NCI-H187 (cell line): ENCODE measurements around the gene EXOSC3.
"Not testable (repeated sequence)": the region's sequence is repeated elsewhere in the genome, so short reads cannot be mapped to it uniquely, and the experiment has no call there.

Experiments
- DNase-seq, 2 experiments: peaks; one replicate each; lab custom pipeline; 2025; lab: John Stamatoyannopoulos, UW

The EXOSC3 gene

DNA sequence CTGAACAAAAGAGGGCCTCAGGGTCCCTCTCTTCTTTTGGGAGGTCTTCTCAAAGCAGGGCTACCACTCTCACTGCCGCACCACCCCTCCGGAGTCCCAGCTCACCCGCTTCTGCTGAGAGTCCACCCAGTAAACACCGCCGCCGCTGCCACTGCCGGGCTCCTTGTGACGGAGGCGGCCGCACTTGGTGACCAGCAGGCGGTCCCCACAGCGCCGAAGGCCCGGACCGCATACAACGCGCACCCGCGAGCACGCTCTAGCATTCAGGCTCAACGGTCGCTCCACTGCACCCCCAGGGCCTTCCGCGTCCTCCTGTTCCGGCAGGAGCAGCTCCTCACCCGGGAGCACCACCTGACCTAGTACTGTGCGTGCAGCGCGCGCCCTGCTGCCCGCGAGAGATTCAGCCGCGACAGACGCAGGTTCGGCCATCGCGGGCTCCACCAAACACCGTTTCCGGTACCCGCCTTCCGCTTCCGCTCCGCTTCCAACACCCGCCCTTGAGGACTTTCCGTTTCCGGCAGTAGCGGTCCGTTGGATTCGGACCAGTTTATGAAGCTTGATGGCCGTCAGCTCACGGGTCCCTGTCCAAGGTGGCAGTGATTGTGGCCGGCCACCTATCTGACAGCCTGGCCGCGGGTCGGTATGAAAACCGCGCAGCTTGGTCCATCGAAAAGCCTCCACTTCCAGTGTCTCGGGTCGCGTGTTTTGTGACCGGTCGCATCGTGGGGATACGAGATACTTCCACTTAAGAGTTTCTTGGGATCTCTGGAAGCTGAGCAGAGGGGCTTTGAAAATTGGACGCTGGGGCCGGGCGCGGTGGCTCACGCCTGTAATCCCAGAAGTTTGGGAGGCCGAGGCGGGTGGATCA lies at the start of gene EXOSC3:
Gene EXOSC3, minus strand, starts transcription at position 449 of the 868 bp plus-strand sequence. Its CDS starts 20 bp downstream, at position 429.
- peak; percentile 58 to 63 for DNase-seq

DNA sequence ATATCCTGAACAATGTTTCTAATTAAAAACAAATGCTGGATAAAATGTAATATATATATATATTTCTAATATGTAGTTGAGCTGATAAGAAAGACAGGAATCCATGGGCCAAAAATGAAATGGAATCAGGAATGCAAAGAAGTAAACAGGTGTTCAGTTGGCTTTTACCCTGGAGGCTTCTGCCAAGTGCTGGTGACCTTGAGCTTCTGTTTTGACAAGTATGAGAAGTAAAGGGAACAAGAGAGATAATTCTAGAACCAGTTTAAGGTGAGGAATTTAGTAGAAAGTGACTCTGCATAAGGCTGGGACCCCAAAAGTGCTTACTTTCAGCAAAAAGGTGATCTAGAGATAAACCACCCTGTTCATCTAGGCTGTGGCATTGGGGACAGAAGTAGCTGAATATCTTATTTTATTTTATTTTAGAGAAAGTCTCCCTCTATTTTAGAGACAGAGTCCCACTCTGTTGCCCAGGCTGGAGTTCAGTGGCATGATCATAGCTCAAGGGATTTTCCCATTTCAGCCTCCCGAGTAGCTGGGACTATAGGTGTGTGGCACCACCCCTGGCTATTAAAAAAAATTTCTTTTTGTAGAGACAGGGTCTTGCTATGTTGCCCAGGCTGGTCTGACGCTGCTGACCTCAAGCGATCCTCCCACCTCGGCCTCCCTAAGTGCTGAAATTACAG lies 42.8 kb upstream of the EXOSC3 start:
- DNase-seq, result no peak

DNA sequence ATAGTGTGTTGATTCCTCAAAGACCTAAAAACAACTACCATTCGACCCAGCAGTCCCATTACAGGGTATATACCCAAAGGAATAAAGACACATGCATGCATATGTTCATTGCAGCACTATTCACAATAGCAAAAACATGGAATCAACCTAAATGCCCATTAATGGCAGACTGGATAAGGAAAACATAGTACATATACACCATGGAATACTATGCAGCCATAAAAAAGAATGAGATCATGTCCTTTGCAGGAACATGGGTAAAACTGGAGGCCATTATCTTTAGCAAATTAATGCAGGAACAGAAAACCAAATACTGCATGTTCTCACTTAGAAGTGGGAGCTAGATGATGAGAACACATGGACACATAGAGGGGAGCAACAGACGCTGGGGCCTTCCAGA lies 40.3 kb upstream of the EXOSC3 start:
- not testable (repeated sequence) for DNase-seq

DNA sequence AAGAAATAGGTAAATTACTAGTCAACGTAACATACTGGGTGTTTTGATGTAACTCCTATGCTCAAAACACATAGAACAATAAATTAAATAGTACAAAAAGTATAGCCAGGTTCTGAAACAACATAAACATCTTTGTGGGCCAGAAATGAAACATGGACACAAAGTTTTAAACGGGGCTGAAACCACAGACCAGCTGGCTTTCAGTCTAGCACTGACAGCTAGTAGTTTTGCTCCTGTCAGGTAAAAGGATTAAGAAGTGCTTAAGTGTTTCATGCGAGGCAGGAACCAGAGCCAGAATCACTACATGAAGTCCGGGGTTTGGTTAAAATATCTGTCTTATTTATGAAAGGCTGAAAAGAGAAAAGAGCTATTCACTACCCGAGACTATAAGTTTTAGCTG lies 35.3 kb upstream of the EXOSC3 start:
- no peak for DNase-seq

DNA sequence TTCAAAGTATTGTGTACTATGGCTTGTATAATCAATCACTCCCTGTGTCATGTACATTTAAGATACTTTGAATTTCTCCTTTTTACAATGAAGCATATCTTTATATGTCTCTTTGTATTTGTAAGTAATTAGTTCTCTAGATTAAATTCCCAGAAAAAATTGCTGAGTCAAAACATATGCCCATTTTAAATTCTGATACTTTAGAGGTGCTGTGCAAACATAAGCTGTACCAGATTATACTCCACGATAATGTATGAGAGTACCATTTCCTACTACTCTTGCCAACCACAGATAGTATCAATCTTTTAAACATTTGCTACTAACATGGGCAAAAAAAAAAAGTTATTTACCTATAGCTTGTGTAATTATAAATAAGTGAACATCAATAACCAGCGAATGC lies 34.0 kb upstream of the EXOSC3 start:
- no peak for DNase-seq

DNA sequence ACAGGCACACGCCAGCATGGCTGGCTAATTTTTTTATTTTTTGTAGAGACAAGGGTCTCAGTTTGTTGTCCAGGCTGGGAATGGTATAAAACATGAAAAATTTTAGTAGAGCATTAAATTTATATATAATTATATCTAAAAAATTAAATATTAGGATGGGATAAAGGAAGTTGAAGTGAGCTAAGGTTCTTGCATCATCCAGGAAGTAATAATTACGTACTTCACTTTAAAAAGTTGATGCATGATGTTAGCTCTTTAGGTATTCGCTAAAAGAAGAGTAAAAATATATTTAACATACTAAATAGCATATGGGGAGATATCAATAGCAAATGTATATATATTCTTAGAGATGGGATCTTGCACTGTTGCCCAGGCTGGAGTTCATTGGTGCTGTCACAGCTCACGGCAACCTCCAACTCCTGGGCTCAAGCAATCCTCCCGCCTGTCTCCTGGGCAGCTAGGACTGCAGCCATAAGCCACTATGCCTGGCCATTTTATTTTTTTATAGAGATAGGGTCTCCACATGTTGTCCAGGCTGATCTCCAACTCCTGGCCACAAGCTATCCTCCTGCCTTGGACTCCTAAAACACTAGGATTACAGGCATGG lies 28.0 kb upstream of the EXOSC3 start:
- DNase-seq, result no peak

DNA sequence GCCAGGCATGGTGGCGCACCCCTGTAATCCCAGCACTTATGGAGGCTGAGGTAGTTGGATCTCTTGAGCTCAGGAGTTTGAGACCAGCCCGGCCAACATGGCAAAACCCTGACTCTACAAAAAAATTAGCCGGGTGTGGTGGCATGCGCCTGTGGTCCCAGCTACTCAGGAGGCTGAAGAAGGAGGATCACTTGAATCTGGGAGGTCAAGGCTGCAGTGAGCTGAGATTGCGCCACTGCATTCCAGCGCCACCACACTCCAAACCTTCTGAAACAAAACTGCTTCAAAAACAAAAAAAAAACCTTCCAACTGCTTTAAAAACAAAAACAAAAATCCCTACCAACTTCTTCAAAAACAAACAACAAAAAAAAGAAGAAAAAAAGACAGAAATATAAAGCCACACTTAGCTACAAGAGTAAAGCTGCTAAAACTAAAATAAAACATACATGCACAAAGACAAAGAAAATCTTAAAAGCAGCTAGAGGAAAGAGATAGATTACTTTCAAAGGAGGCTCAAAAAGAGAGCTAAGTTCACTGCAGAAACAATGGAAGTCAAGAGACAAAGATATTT lies 27.1 kb upstream of the EXOSC3 start:
- no peak for DNase-seq

DNA sequence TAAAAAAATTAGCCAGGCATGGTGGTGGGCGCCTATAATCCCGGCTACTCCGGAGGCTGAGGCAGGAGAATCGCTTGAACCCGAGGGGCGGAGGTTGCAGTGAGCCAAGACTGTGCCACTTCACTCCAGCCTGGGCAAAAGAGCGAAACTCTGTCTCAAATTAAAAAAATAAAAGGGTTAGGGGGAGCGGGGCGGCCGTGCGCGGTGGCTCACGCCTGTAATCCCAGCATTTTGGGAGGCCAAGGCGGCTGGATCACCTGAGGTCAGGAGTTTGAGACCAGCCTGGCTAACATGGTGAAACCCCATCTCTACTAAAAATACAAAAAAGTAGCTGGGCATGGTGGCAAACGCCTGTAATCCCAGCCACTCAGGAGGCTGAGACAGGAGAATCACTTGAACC lies 24.8 kb upstream of the EXOSC3 start:
- DNase-seq, result not testable (repeated sequence)

DNA sequence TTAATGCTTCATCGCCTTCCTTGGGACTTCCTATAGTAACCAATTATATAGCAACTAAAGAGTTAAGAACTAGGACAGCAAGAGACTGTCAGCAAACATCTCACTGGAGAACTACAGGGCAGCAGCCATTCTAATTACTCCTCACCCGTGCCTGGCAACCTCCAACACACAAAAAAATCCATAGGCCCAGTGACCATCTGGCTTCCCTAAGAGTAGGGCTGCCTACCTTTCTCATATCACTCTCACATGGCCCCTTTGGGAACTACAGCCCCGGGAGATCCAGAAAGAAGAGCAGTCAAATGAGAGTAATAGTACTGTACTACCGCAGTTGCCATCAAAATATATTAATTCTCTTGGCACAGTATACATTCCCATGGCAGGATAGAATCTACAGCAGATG lies 21.4 kb upstream of the EXOSC3 start:
- DNase-seq, result no peak

DNA sequence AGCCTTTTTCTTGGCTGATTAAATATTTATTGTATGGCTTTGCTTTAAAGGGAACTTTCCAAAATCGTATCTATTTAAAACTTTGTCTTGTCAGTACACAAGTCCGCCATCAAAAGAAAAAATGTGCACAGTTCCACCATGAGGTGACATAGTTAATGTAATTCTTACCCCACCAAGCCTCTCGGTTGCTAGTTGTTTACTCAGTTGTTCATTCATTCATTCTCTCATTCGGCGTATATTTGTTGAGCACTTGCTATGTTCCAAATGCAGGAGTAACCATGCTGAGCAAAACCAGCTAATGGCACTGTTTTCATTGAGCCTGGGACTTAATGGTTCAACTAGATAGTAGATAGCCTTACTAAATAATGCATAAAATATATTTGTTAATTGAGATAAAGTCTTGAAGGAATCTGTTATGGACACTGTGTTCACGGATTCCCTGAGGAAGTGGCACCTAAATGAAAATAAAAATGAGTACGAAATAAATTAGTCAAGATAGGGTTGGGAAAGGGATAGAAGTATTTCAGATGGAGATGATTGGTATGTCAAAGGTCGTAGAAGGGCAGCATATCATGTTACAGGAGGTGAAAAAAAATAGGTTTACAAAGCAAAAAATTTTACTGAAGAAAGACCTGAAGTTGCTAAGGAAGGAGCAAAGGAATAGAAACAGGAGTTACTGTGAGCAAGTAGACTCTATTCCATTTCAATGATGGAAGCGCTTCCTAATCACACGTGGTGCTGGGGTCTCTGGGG lies 17.3 kb upstream of the EXOSC3 start:
- DNase-seq, result no peak

DNA sequence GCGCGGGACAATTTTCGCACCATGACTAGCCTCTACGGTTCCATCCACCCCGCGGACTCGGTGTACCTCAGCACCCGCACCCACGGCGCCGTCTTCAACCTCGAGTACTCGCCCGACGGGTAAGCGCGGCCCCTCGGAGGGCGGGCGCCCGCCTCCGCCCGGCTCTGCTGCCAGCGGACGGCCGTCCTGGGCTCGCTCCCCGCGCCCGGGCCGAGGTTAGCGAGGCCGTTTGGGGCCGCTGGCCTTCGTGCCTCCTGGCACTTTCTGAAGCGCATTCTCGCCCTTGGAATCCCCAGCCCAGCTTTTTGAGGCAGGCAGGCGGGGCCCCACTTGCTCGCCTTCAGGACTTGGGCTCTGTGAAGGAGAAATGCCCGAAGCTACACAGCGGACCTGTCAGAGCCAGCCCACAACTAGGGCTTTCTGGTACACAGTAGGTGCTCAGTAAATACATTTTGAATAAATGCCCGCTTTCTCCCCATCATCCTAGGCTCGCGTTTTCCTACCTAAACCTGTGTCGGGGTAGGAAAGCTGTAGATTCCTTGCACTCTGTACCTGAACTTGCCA lies 16.5 kb upstream of the EXOSC3 start:
- no peak for DNase-seq

DNA sequence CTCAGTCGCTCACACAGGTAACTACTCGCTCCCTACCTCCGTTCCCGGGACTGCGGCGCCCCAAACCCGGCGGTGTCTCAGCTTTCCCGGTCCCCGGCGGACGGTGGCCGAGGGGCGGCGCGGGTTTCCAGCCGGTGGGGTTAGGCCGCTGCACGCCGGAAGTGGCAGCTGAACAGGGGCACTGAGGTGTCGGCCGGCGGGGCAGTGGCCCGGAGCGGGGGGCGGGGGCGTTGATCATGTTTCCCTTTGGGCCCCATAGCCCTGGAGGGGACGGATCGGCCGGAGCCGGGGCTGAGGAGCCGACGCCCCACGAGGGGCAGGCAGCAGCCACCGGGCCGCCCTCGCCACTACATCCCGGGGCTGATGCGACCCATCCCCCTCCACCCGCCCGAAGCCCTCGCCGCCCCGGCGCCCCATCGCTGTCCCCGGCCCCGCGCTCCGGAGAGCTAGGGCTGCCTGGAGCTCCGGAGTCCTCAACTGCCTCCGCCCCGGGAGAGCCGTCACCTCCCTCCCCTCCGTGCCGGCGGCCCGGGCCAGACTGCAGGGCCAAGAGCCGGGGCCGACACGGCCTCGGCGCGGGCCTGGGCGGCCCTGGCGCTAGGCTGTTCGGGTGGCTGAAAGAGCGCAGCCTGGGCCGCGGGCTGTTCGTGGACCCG lies 15.9 kb upstream of the EXOSC3 start, which contains the start of gene DCAF10:
Gene DCAF10, plus strand, starts transcription at position 167 of the 656 bp plus-strand sequence. Its CDS starts 70 bp downstream, at position 237.
- peak; percentile 44 to 47 for DNase-seq

DNA sequence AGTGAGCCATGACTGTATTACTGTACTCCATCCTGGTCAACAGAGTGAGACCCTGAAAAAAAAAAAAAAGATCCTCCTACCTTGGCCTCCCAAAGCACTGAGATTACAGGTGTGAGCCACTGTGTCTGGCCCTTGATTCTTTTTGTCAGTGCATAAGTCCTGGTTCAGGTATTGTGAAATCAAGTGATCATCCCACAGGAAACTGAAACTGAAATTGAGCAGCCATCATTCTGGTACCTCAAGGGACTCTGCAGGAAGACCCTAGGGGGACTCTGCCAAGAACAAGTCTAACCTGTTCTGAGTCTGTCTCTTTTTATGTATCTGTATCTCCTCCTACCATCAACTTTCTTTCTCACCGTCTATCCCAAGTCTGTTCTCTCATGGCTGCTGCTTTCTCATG lies 13.8 kb upstream of the EXOSC3 start:
- no peak for DNase-seq

DNA sequence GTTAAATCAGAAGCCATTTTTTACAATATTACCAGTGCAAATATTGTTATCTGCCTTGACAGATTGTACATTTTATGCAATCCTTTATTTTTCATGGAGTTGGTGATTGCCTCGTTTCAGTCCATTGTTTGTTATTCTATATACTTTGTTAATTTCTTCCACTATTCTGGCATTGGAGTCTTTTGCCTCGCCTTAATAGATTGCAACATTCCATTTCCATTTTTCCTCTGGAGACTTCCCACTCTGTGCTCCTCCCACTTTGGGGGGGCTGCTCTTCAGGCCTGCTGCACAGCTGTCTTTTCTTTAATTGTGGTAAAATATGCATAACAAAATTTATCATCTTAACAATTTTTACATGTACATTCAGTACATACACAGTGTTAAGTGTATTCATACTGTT lies 11.4 kb upstream of the EXOSC3 start:
- DNase-seq, result no peak

DNA sequence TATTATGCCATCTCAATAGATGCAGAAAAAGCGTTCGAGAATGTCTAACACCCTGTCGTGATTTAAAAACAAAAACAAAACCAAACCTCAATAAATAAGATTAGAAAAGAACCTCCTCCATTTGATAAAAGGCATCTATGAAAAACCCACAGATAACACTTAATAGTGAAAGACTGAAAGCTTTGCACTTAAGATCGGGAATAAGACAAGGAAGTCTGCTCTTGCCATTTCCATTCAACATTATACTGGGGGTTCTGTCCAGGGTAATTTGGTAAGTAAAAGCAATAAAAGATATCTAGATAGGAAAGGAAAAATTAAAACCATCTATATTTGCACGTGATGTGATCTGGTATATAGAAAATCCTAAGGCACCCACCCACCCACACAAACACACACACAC lies 7.3 kb upstream of the EXOSC3 start:
- DNase-seq, result no peak

DNA sequence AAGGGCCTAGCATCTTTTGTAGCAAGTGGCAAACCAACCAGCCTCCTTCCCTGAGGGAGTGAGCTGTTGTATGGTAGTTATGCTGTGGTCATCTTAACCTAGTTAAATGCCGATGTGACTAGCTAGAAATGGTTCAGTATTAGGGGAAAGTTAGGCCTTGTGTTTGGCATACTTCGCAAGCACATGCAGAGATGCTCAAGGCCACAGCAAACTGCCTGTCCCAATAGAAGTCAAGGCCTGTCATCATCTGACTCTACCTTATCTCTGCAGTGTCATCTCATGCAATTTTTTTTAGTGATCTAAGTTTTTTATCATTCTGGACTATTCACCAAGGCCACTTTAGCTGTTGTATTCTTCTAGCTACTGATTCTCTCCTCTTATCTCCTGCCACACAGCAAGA lies 5.2 kb upstream of the EXOSC3 start:
- no peak for DNase-seq

DNA sequence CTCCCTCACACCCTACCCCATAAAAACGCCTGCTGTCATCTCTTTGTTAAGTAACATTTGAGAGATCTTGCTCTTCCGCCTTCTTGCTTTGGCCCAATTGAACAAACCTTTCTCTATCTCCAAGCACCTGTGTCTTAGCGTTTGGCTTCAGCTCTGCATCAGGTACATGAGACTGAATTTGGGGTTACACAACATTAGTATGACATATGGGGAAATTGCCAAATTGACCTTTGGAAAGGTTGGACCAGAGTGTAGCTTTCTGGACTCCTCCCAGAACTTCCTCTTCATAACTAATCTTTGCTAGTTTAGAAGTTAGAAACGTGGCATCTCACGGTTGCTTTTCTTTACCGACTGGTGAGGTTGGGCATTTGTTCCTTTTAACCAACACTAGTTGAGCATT lies 3.5 kb upstream of the EXOSC3 start:
- no peak for DNase-seq

DNA sequence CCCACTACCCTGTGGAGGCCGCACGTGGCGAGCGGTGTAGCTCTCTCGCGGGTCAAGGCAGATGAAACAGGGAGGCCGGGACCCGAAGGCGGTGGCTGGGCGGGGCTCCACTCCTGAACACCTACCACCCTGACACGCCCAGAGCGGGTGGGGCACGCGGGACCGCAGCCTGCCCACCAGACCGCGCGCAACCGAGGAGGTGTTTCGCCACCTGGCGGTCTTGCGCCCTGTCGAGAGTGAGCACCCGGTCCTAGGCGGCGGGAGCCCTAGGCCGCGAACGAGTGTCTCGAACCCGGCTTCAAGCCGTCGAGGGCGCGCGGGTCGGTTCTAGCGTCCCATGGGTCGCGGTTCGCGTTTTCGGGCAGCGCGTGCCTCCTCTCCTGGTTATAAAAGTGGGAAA lies 2.2 kb upstream of the EXOSC3 start:
- DNase-seq, result no peak

DNA sequence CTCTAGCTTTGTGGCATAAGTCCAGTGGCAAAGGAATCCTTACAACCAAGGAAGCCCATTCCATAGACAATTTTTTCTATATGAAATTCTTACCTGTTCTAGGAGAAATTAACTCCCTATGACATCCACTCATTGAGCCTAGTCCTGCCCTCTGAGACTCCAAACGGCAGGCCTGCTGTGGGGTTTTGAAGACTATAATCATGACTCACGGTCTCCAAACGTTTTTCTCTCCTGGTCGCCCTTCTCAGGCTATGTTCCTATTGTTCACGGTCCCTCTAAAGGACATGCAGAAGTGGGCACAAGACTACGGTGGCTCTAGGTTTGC lies 611 bp downstream of the EXOSC3 start:
- no peak for DNase-seq

DNA sequence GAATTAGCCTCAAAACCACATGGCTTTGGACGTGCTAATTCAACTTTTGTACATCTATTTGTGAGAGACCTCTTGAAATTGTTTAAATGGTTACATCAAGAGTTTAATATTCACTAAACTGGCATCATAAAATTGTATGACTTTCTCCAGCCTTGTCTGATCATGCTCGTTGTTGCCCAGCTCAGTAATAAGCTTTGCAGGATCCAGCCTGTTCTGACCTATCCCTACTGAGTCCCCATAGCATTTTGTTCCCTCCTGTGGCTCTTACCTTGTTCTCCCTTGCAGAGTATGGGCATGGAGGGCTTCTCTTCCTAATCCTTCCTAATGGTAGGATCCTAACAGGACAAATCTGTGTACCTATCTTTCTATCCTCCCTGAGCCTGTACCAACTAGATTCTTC lies 6.3 kb downstream of the EXOSC3 start:
- DNase-seq, result no peak

DNA sequence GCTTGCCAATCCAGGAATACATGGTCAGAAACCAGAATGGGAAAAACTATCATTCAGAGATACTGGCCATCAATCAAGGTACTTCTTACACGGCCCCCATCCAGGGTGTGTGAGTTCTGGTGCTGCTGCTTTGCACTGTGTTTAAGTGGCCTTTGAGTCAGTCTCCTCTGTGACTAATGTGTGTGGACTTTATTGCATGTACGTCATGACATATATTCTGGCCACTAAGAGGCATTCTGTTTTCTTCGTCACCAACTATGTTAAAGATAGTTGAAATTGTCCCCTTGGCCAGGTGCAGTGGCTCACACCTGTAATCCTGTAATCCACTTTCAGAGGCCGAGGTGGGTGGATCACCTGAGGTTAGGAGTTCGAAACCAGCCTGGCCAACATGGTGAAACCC lies 8.5 kb downstream of the EXOSC3 start:
- no peak for DNase-seq
